ENCODE results near the gene TCF23.

Gene TCF23

DNA sequence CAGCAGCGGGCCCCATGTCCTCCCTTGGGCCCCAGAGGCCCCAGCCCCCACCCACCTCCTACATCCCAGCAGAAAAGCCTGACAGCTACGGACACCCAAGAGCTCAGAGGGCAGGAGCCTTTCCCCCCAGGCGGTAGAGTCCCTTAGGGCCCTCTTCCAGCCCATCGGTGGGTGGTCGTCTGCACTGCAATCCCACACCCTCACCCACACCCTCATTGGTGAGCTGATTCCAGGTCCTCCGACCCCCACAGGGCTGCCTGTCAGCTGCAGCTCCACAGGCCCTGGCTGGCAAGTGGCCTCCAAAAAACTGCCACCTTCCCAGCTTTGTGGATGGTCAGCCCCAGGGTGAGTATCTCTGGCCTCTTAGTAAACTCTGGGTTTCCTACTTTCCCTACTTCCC is 10.5 kb downstream of the TCF23 start:
- H2AFZ ChIP-seq (ENCODE audit: low read length), result peak overlapping the region; percentile 11
- H3K79me1 ChIP-seq (ENCODE audit: low read depth, low read length), result no peaks in the 10 kb centered on the region
- H3K4me1 ChIP-seq (ENCODE audit: control insufficient read depth in 2 of 2, insufficient read depth in 1 of 2, low read depth in 1 of 2, low read length in 2 of 2), result peaks cover 0 to 2% of the 10 kb centered on the region in 2 donors
- H3K23ac ChIP-seq (ENCODE audit: low read depth, low read length, poor library complexity), result no peak overlapping the region
- no peak overlapping the region for H4K91ac ChIP-seq (ENCODE audit: low read depth, low read length, poor library complexity)
- H2BK5ac ChIP-seq (ENCODE audit: low read length), result no peak overlapping the region
- no peak overlapping the region for H3K4ac ChIP-seq (ENCODE audit: low read length)
- H4K8ac ChIP-seq (ENCODE audit: low read depth, low read length), result no peak overlapping the region
- no CpG with 5 or more reads among the region's 6 CpGs for WGBS, 2 donors (ENCODE audit: extremely low coverage in 2 of 2, insufficient read length in 2 of 2, insufficient replicate concordance in 1 of 2)
- H3K14ac ChIP-seq (ENCODE audit: low read length), result no peak overlapping the region
- no peak for DNase-seq (ENCODE audit: low spot score)
- no peak overlapping the region for H3K18ac ChIP-seq (ENCODE audit: low read length)
- peaks cover 0 to 35% (median 0%) of the 10 kb centered on the region in 3 experiments for H3K27me3 ChIP-seq (ENCODE audit: control insufficient read depth in 3 of 3, insufficient read depth in 3 of 3, low read depth in 1 of 3, low read length in 3 of 3)
- H2AK5ac ChIP-seq (ENCODE audit: low read depth, low read length), result no peak overlapping the region
- H3K36me3 ChIP-seq (replicated peaks in 1 of 2; ENCODE audit: control insufficient read depth in 2 of 2, insufficient read depth in 2 of 2, low read length in 2 of 2), result no peaks in the 10 kb centered on the region
- H3K9ac ChIP-seq (ENCODE audit: low read depth, low read length, poor library complexity), result peak overlapping the region; percentile 3
- H2BK12ac ChIP-seq (ENCODE audit: low read length), result no peak overlapping the region
- no peak overlapping the region for H2BK15ac ChIP-seq (ENCODE audit: low read length)
- H3K27ac ChIP-seq (replicated peaks; ENCODE audit: low read length), result no peak overlapping the region
- H3K9me3 ChIP-seq (replicated peaks in 1 of 2; ENCODE audit: control insufficient read depth in 2 of 2, insufficient read depth in 1 of 2, low read depth in 1 of 2, low read length in 2 of 2), result no peaks in the 10 kb centered on the region
- no peak overlapping the region for H3K4me3 ChIP-seq (ENCODE audit: low read length in 2 of 2)
- no peak overlapping the region for H2BK120ac ChIP-seq (ENCODE audit: low read depth, low read length)
- no peak overlapping the region for H3K4me2 ChIP-seq (ENCODE audit: insufficient read depth, low read length, poor library complexity, severe bottlenecking)

DNA sequence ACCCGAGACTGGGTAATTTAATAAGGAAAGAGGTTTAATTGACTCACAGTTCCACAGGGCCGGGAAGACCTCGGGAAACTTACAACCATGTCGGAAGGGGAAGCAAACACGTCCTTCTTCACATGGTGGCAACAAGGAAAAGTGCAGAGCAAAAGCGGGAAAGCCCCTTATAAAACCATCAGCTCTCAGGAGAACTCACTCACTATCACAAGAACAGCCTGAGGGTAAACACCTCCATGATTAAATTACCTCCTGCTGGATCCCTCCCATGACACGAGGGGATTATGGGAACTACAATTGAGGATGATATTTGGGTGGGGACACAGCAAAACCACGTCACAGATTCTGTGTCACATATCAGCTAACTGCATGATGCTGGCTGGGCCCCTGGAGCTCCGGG is 11.4 kb downstream of the TCF23 start:
- Histone ChIP-seq H4K91ac (ENCODE audit: low read depth, low read length, poor library complexity) (no peak overlapping the region), H2BK12ac (ENCODE audit: low read length) (no peak overlapping the region), H2AK5ac (ENCODE audit: low read depth, low read length) (no peak overlapping the region), H3K4ac (ENCODE audit: low read length) (no peak overlapping the region), H3K23ac (ENCODE audit: low read depth, low read length, poor library complexity) (no peak overlapping the region), H3K4me2 (ENCODE audit: insufficient read depth, low read length, poor library complexity, severe bottlenecking) (no peak overlapping the region), H2BK15ac (ENCODE audit: low read length) (no peak overlapping the region), H3K18ac (ENCODE audit: low read length) (no peak overlapping the region), H3K4me1 (ENCODE audit: control insufficient read depth in 2 of 2, insufficient read depth in 1 of 2, low read depth in 1 of 2, low read length in 2 of 2) (peaks cover 0 to under 1% of the 10 kb centered on the region in 2 donors), H3K9me3 (replicated peaks in 1 of 2; ENCODE audit: control insufficient read depth in 2 of 2, insufficient read depth in 1 of 2, low read depth in 1 of 2, low read length in 2 of 2) (no peaks in the 10 kb centered on the region), H3K27ac (replicated peaks; ENCODE audit: low read length) (no peak overlapping the region), H2BK5ac (ENCODE audit: low read length) (no peak overlapping the region), H3K79me1 (ENCODE audit: low read depth, low read length) (no peaks in the 10 kb centered on the region), H2AFZ (ENCODE audit: low read length) (no peak overlapping the region), H3K4me3 (ENCODE audit: low read length in 2 of 2) (no peak overlapping the region), H3K36me3 (replicated peaks in 1 of 2; ENCODE audit: control insufficient read depth in 2 of 2, insufficient read depth in 2 of 2, low read length in 2 of 2) (no peaks in the 10 kb centered on the region), H3K14ac (ENCODE audit: low read length) (no peak overlapping the region), H2BK120ac (ENCODE audit: low read depth, low read length) (no peak overlapping the region), H3K9ac (ENCODE audit: low read depth, low read length, poor library complexity) (no peak overlapping the region), H4K8ac (ENCODE audit: low read depth, low read length) (no peak overlapping the region), H3K27me3 (ENCODE audit: control insufficient read depth in 3 of 3, insufficient read depth in 3 of 3, low read depth in 1 of 3, low read length in 3 of 3) (peaks cover 0 to 36% (median 0%) of the 10 kb centered on the region in 3 experiments)
- WGBS, 2 donors (ENCODE audit: extremely low coverage in 2 of 2, insufficient read length in 2 of 2, insufficient replicate concordance in 1 of 2), result no CpG with 5 or more reads among the region's 9 CpGs
- no peak for DNase-seq (ENCODE audit: low spot score)

- Histone ChIP-seq H2BK120ac (ENCODE audit: low read depth, low read length) (no peak overlapping the region), H3K4me1 (ENCODE audit: control insufficient read depth in 2 of 2, insufficient read depth in 1 of 2, low read depth in 1 of 2, low read length in 2 of 2) (no peaks in the 10 kb centered on the region), H4K8ac (ENCODE audit: low read depth, low read length) (no peak overlapping the region), H3K14ac (ENCODE audit: low read length) (no peak overlapping the region), H3K79me1 (ENCODE audit: low read depth, low read length) (no peaks in the 10 kb centered on the region), H3K4ac (ENCODE audit: low read length) (no peak overlapping the region), H2AFZ (ENCODE audit: low read length) (no peak overlapping the region), H2BK12ac (ENCODE audit: low read length) (no peak overlapping the region), H3K36me3 (replicated peaks in 1 of 2; ENCODE audit: control insufficient read depth in 2 of 2, insufficient read depth in 2 of 2, low read length in 2 of 2) (no peaks in the 10 kb centered on the region), H3K9ac (ENCODE audit: low read depth, low read length, poor library complexity) (no peak overlapping the region), H3K4me2 (ENCODE audit: insufficient read depth, low read length, poor library complexity, severe bottlenecking) (no peak overlapping the region), H2BK5ac (ENCODE audit: low read length) (no peak overlapping the region), H3K18ac (ENCODE audit: low read length) (no peak overlapping the region), H3K23ac (ENCODE audit: low read depth, low read length, poor library complexity) (no peak overlapping the region), H2AK5ac (ENCODE audit: low read depth, low read length) (no peak overlapping the region), H3K27me3 (ENCODE audit: control insufficient read depth in 3 of 3, insufficient read depth in 3 of 3, low read depth in 1 of 3, low read length in 3 of 3) (peaks cover 0 to 55% (median 0%) of the 10 kb centered on the region in 3 experiments), H4K91ac (ENCODE audit: low read depth, low read length, poor library complexity) (no peak overlapping the region), H2BK15ac (ENCODE audit: low read length) (no peak overlapping the region), H3K4me3 (ENCODE audit: low read length in 2 of 2) (no peak overlapping the region), H3K9me3 (replicated peaks in 1 of 2; ENCODE audit: control insufficient read depth in 2 of 2, insufficient read depth in 1 of 2, low read depth in 1 of 2, low read length in 2 of 2) (no peaks in the 10 kb centered on the region), H3K27ac (replicated peaks; ENCODE audit: low read length) (no peak overlapping the region)
- no peak for DNase-seq (ENCODE audit: low spot score)
- no CpG with 5 or more reads among the region's 15 CpGs for WGBS, 2 donors (ENCODE audit: extremely low coverage in 2 of 2, insufficient read length in 2 of 2, insufficient replicate concordance in 1 of 2)
Measured at GRCh38 chr2:27162151-27163121, 13.6 kb downstream of the TCF23 start.

- no CpG with 5 or more reads among the region's 8 CpGs for WGBS, 2 donors (ENCODE audit: extremely low coverage in 2 of 2, insufficient read length in 2 of 2, insufficient replicate concordance in 1 of 2)
- Histone ChIP-seq H3K4me1 (ENCODE audit: control insufficient read depth in 2 of 2, insufficient read depth in 1 of 2, low read depth in 1 of 2, low read length in 2 of 2) (no peaks in the 10 kb centered on the region), H3K4me3 (ENCODE audit: low read length in 2 of 2) (no peak overlapping the region), H2BK5ac (ENCODE audit: low read length) (no peak overlapping the region), H3K9ac (ENCODE audit: low read depth, low read length, poor library complexity) (no peak overlapping the region), H2BK15ac (ENCODE audit: low read length) (no peak overlapping the region), H3K4ac (ENCODE audit: low read length) (no peak overlapping the region), H3K4me2 (ENCODE audit: insufficient read depth, low read length, poor library complexity, severe bottlenecking) (no peak overlapping the region), H3K36me3 (replicated peaks in 1 of 2; ENCODE audit: control insufficient read depth in 2 of 2, insufficient read depth in 2 of 2, low read length in 2 of 2) (no peaks in the 10 kb centered on the region), H2AFZ (ENCODE audit: low read length) (no peak overlapping the region), H4K8ac (ENCODE audit: low read depth, low read length) (no peak overlapping the region), H4K91ac (ENCODE audit: low read depth, low read length, poor library complexity) (no peak overlapping the region), H3K79me1 (ENCODE audit: low read depth, low read length) (no peaks in the 10 kb centered on the region), H3K27me3 (ENCODE audit: control insufficient read depth in 3 of 3, insufficient read depth in 3 of 3, low read depth in 1 of 3, low read length in 3 of 3) (peaks cover 0 to 49% (median under 1%) of the 10 kb centered on the region in 3 experiments), H3K14ac (ENCODE audit: low read length) (no peak overlapping the region), H2BK120ac (ENCODE audit: low read depth, low read length) (no peak overlapping the region), H3K18ac (ENCODE audit: low read length) (no peak overlapping the region), H3K27ac (replicated peaks; ENCODE audit: low read length) (no peak overlapping the region), H3K23ac (ENCODE audit: low read depth, low read length, poor library complexity) (no peak overlapping the region), H2AK5ac (ENCODE audit: low read depth, low read length) (no peak overlapping the region), H3K9me3 (replicated peaks in 1 of 2; ENCODE audit: control insufficient read depth in 2 of 2, insufficient read depth in 1 of 2, low read depth in 1 of 2, low read length in 2 of 2) (no peaks in the 10 kb centered on the region), H2BK12ac (ENCODE audit: low read length) (no peak overlapping the region)
- no peak for DNase-seq (ENCODE audit: low spot score)
Measured at GRCh38 chr2:27164960-27165763, 16.4 kb downstream of the TCF23 start.

Data from neuronal stem cell (in vitro differentiated cells).